A549 (cell line): ENCODE data around the gene OR52L1. TPM values are rescaled to one million over a fixed set of nuclear protein-coding genes. Genes with fewer than 3 reads are reported as not detected.

Source experiments
- ATAC-seq, 2 experiments: fragments of 200-7000 bp in 1 of 2; fragments of >200 bp in 1 of 2; cut with Nextera tagmentation in 1 of 2; cut with Tn5 transposase in 1 of 2; 3 replicates each; pipeline versions ENCODE4 v1.8.0 to v1.9.1; 2018 to 2020; ENCODE audit warnings: mild to moderate bottlenecking in 1 of 2, moderate library complexity in 1 of 2
- CTCF ChIA-PET: fragments of 300-600 bp; sonication (Branson Sonifier 250); formaldehyde crosslinking; extraction: SDS; loops from one replicate; lab custom pipeline; 2021; ENCODE audit warnings: antibody characterized with exemption, inconsistent platforms; lab: Yijun Ruan, JAX
- POLR2A ChIA-PET: fragments of 350-600 bp; formaldehyde crosslinking; extraction: SDS; loops from one replicate; lab custom pipeline; 2021; ENCODE audit warnings: antibody characterized with exemption, inconsistent platforms; lab: Yijun Ruan, JAX
- DNase-seq, 2 experiments: peaks; one replicate each; pipeline versions ENCODE4 v3.0.0 to v3.0.0-alpha.2; 2011 to 2016; ENCODE audit warnings: low read depth in 1 of 2, low spot score in 1 of 2
- FAIRE-seq: peaks from 2 replicates; lab custom pipeline; 2011; peaks lifted over from hg19 to GRCh38; lab: Jason Lieb, UNC
- H3K27ac ChIP-seq, 2 experiments: fragments of >200 bp; sonication (Bioruptor Twin); formaldehyde crosslinking; 3 replicates each; pipeline ENCODE4 v1.5.1; 2016 to 2017
- H3K4me1 ChIP-seq: fragments of >200 bp; sonication (Bioruptor Twin); formaldehyde crosslinking; 3 replicates; pipeline ENCODE4 v1.6.1; 2016
- H3K4me2 ChIP-seq: fragments of >200 bp; sonication (Bioruptor Twin); formaldehyde crosslinking; 3 replicates; pipeline ENCODE4 v1.6.1; 2016
- H3K4me3 ChIP-seq: fragments of >200 bp; sonication (Bioruptor Twin); formaldehyde crosslinking; 3 replicates; pipeline ENCODE4 v1.5.1; 2016
- H3K9me3 ChIP-seq: fragments of >200 bp; sonication (Bioruptor Twin); formaldehyde crosslinking; 3 replicates; pipeline ENCODE4 v1.6.1; 2016
- BHLHE40 ChIP-seq: IDR thresholded peaks from 2 replicates; pipeline ENCODE4 v1.6.1; 2012; ENCODE audit warnings: low read depth, low read length, inconsistent platforms
- CBX2 ChIP-seq: fragments of 200-600 bp; sonication (generic); IDR thresholded peaks from 2 replicates; pipeline ENCODE4 v1.6.1; 2016; ENCODE audit warnings: low read depth, mild to moderate bottlenecking, borderline replicate concordance
- CEBPB ChIP-seq, 2 experiments: fragments of >200 bp in 1 of 2; sonication (Bioruptor Twin) in 1 of 2; formaldehyde crosslinking in 1 of 2; IDR thresholded peaks; 2 replicates each; pipeline ENCODE4 v1.6.1; 2012 to 2016
- CHD4 ChIP-seq: fragments of 200-600 bp; sonication (generic); IDR thresholded peaks from 2 replicates; pipeline ENCODE4 v1.6.1; 2016; ENCODE audit warnings: antibody characterized with exemption, mild to moderate bottlenecking, borderline replicate concordance
- EHF ChIP-seq: fragments of 250-450 bp; sonication (Bioruptor Pico); IDR thresholded peaks from 2 replicates; pipeline ENCODE4 v1.5.0; 2020; ENCODE audit warnings: mild to moderate bottlenecking
- FOSL2 ChIP-seq, 2 experiments: fragments of 450-650 bp in 1 of 2; fragments of >200 bp in 1 of 2; sonication (Bioruptor Twin) in 1 of 2; formaldehyde crosslinking; IDR thresholded peaks; 2 replicates each; pipeline versions ENCODE4 v1.5.0 to v1.6.1; 2016 to 2020; ENCODE audit warnings: mild to moderate bottlenecking in 1 of 2, moderate library complexity in 1 of 2
- HOXB13 ChIP-seq: fragments of 250-450 bp; sonication (Bioruptor Pico); IDR thresholded peaks from 2 replicates; pipeline ENCODE4 v1.5.0; 2020; ENCODE audit warnings: low read depth, mild to moderate bottlenecking, moderate library complexity
- KDM5A ChIP-seq: fragments of 200-600 bp; sonication (generic); IDR thresholded peaks from 2 replicates; pipeline ENCODE4 v1.6.1; 2016; ENCODE audit warnings: antibody characterized with exemption, mild to moderate bottlenecking
- MYC ChIP-seq: IDR thresholded peaks from 2 replicates; pipeline ENCODE4 v1.6.1; 2012; ENCODE audit warnings: mild to moderate bottlenecking, inconsistent platforms, low read length, improper control_type of control experiment, borderline replicate concordance
- NFE2L2 ChIP-seq: fragments of 150-350 bp; conservative IDR thresholded peaks from 2 replicates; pipeline ENCODE4 v1.6.1; 2014; ENCODE audit warnings: low read length
- NPAS2 ChIP-seq: fragments of 250-450 bp; sonication (Bioruptor Pico); IDR thresholded peaks from 2 replicates; pipeline ENCODE4 v1.8.0; 2022; ENCODE audit warnings: mild to moderate bottlenecking, moderate library complexity, borderline replicate concordance
- NR3C1 ChIP-seq: fragments of >200 bp; sonication (Bioruptor Twin); formaldehyde crosslinking; IDR thresholded peaks from 3 replicates; pipeline ENCODE4 v1.6.1; 2017
- POLR2A ChIP-seq: IDR thresholded peaks from 2 replicates; pipeline ENCODE4 v1.6.1; 2012; ENCODE audit warnings: mild to moderate bottlenecking, low read length
- POLR2AphosphoS2 ChIP-seq: conservative IDR thresholded peaks from 2 replicates; pipeline ENCODE4 v1.6.1; 2012; ENCODE audit warnings: low read length, improper control_type of control experiment, inconsistent platforms
- RAD21 ChIP-seq, 2 experiments: fragments of >200 bp in 1 of 2; sonication (Bioruptor Twin) in 1 of 2; formaldehyde crosslinking in 1 of 2; IDR thresholded peaks in 1 of 2; conservative IDR thresholded peaks in 1 of 2; 2 replicates in 1 of 2; 3 replicates in 1 of 2; pipeline ENCODE4 v1.6.1; 2012 to 2018; ENCODE audit warnings: inconsistent platforms in 1 of 2
- RARB ChIP-seq: fragments of 250-450 bp; sonication (Bioruptor Pico); IDR thresholded peaks from 2 replicates; pipeline ENCODE4 v1.8.0; 2021; ENCODE audit warnings: mild to moderate bottlenecking, moderate library complexity
- SMC3 ChIP-seq: fragments of >200 bp; sonication (Bioruptor Twin); formaldehyde crosslinking; IDR thresholded peaks from 3 replicates; pipeline ENCODE4 v1.6.1; 2018; ENCODE audit warnings: inconsistent platforms
- SREBF2 ChIP-seq: fragments of 450-650 bp; IDR thresholded peaks from 2 replicates; pipeline ENCODE4 v1.6.1; 2014; ENCODE audit warnings: mild to moderate bottlenecking, moderate library complexity
- TP53 ChIP-seq: fragments of 250-450 bp; sonication (Bioruptor Pico); IDR thresholded peaks from 2 replicates; pipeline ENCODE4 v1.5.0; 2021; ENCODE audit warnings: mild to moderate bottlenecking, moderate library complexity
- ZC3H11A ChIP-seq: fragments of 450-650 bp; IDR thresholded peaks from 2 replicates; pipeline ENCODE4 v1.6.1; 2014; ENCODE audit warnings: antibody characterized with exemption, mild to moderate bottlenecking
- ZNF302 ChIP-seq: fragments of 250-450 bp; sonication (Bioruptor Pico); IDR thresholded peaks from 2 replicates; pipeline ENCODE4 v1.9.0; 2021; ENCODE audit warnings: inconsistent platforms, mild to moderate bottlenecking, moderate library complexity
- ZSCAN20 ChIP-seq: fragments of 250-450 bp; sonication (Bioruptor Pico); IDR thresholded peaks from 2 replicates; pipeline ENCODE4 v1.8.0; 2022; ENCODE audit warnings: mild to moderate bottlenecking, moderate library complexity
- WGBS: methylation state at CpG from one replicate; pipeline ENCODE4 v1.1.6; 2017; ENCODE audit errors: missing lambda C conversion rate; 5-methylcytosine and 5-hydroxymethylcytosine counted together
- polyA plus RNA-seq, 4 experiments: library from polyadenylated mRNA; depleted of rRNA in 3 of 4; stranded (reverse); fragments of >200 nt; fragmentation: RNase III in 1 of 4; extraction: RNeasy Plus Mini Kit Qiagen cat#74134 plus additional on column Dnase treatment in 1 of 4; gene quantifications; 2 replicates in 3 of 4; 3 replicates in 1 of 4; pipeline ENCODE4 v1.2.3, GENCODE V29; 2011 to 2017
- TF ChIP-seq, protein P1 (sequence below): fragments of >200 bp; sonication (Bioruptor Twin); formaldehyde crosslinking; IDR thresholded peaks from 3 replicates; pipeline ENCODE4 v1.5.1; 2016

Gene OR52L1
- polyA plus RNA-seq, 2 of the 4 experiments (the other 2 are of a cell fraction): not detected

- WGBS: 35% methylated on average over 14 of the region's 14 CpGs
- POLR2A ChIA-PET: no interaction called here
- Histone ChIP-seq H3K4me1 (no peaks in the 10 kb centered on the region), H3K9me3 (no peaks in the 10 kb centered on the region)
- TF ChIP-seq CHD4 (no peak), CBX2 (no peak), KDM5A (no peak), POLR2A (no peak), ZC3H11A (no peak)
- TF ChIP-seq, all 56 proteins: peak for 0
- Histone ChIP-seq H3K4me2 (no peak overlapping the region), H3K27ac (no peak overlapping the region), H3K4me3 (no peak overlapping the region)
- CTCF ChIA-PET: interaction anchor here (1.2 to 2.0 kb wide), 3 partner anchors 8 to 368 kb away, joined by 4 to 11 read pairs (median 4); partner anchors contain the start of gene OR52L1
- DNase-seq: no peak
- FAIRE-seq: no peak
- no peak for ATAC-seq
Observed at GRCh38 chr11:5994791-5995190, 8.0 kb upstream of the OR52L1 start.

DNA sequence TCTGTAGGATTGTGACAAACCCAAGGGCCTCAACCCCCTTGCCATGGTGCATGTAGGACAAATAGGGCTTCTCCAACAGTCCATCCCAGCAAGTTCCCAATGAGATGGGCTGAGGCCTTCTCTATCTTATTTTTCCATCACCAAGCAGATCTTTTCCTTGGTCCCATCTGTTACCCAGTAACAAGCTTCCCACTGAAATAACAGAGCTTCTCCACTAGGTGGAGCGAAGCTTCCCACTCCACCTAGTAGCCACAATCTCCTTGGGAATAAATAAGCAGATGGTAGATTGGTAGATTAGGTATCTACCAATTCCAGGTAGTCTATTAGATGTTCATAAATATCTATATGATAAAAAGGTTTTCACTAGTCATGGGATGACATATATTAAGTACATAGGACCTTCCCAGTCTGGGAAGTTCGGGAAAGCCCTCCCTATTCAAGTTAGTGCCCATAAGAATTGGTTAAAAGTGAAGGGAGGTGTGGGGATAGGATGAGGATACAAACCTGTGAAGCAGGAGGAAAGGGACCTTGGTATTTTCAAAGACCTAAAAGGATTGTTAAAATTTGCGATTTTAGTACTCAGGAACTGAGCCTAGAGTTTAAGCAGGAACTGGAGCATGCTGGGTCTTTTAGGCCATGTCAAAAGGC is 5.9 kb upstream of the OR52L1 start:
- CTCF ChIA-PET: interaction anchor here (0.6 to 4.8 kb wide), 6 partner anchors 37 to 521 kb away, joined by 3 to 19 read pairs (median 4); partner anchors contain the start of gene CAVIN3
- Histone ChIP-seq H3K27ac (no peak overlapping the region), H3K4me3 (no peak overlapping the region), H3K9me3 (no peaks in the 10 kb centered on the region), H3K4me1 (no peaks in the 10 kb centered on the region), H3K4me2 (no peak overlapping the region)
- POLR2A ChIA-PET: no interaction called here
- under 1% methylated on average over 3 of the region's 3 CpGs for WGBS
- FAIRE-seq (no peak), ATAC-seq (peak in 1 of 2 experiments; percentile 83; a peak in 4 of 6 replicates), DNase-seq (peak; percentile 37 to 43)
- TF ChIP-seq RARB (CRISPR knock-in tag): no peak
- TF ChIP-seq ZNF302: no peak
- no peak for TF ChIP-seq NFE2L2
- TF ChIP-seq FOSL2 (IDR thresholded peaks at IDR 0.05): no peak
- no peak for TF ChIP-seq FOSL2 (CRISPR knock-in tag; IDR thresholded peaks at IDR 0.05)
- no peak for TF ChIP-seq NR3C1
- TF ChIP-seq SMC3: peak; percentile 24; the same call in 1 of the 3 replicates
- TF ChIP-seq RAD21 (conservative IDR thresholded peaks at IDR 0.05 in 1 of 2, IDR thresholded peaks at IDR 0.05 in 1 of 2): peak in 1 of 2 experiments; percentile 19; a peak in 1 of 5 replicates
- no peak for TF ChIP-seq POLR2A
- TF ChIP-seq CEBPB (IDR thresholded peaks at IDR 0.05): no peak
- TF ChIP-seq, protein P1, sequence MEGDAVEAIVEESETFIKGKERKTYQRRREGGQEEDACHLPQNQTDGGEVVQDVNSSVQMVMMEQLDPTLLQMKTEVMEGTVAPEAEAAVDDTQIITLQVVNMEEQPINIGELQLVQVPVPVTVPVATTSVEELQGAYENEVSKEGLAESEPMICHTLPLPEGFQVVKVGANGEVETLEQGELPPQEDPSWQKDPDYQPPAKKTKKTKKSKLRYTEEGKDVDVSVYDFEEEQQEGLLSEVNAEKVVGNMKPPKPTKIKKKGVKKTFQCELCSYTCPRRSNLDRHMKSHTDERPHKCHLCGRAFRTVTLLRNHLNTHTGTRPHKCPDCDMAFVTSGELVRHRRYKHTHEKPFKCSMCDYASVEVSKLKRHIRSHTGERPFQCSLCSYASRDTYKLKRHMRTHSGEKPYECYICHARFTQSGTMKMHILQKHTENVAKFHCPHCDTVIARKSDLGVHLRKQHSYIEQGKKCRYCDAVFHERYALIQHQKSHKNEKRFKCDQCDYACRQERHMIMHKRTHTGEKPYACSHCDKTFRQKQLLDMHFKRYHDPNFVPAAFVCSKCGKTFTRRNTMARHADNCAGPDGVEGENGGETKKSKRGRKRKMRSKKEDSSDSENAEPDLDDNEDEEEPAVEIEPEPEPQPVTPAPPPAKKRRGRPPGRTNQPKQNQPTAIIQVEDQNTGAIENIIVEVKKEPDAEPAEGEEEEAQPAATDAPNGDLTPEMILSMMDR: peak; percentile 37; the same call in 2 of the 3 replicates
- TF ChIP-seq, all 56 proteins: peak for 3

GRCh38 chr11:5992150-5992549 is 5.4 kb upstream of the OR52L1 start:
- ChIA-PET CTCF (interaction anchor here (0.6 to 4.8 kb wide), 7 partner anchors 13 to 522 kb away, joined by 3 to 19 read pairs (median 4); partner anchors contain the start of gene CAVIN3), POLR2A (no interaction called here)
- Histone ChIP-seq H3K9me3 (no peaks in the 10 kb centered on the region), H3K4me3 (no peak overlapping the region), H3K27ac (no peak overlapping the region), H3K4me1 (no peaks in the 10 kb centered on the region), H3K4me2 (no peak overlapping the region)
- no peak for DNase-seq
- TF ChIP-seq CEBPB (IDR thresholded peaks at IDR 0.05) (no peak), NFE2L2 (no peak), MYC (no peak), TP53 (CRISPR knock-in tag) (no peak), EHF (CRISPR knock-in tag) (no peak)
- ATAC-seq: no peak
- no peak for FAIRE-seq
- 0% methylated on average over 3 of the region's 3 CpGs for WGBS

- 12% methylated on average over 4 of the region's 4 CpGs for WGBS
- CTCF ChIA-PET: interaction anchor here (4.8 kb wide), 1 partner anchor 373 kb away, joined by 19 read pairs; no protein-coding TSS in a partner anchor
- POLR2A ChIA-PET: no interaction called here
Observed at GRCh38 chr11:5989203-5989602, 2.4 kb upstream of the OR52L1 start.

More at GRCh38 chr11:5989203-5989602, 2.4 kb upstream of the OR52L1 start:
- no peak for TF ChIP-seq NPAS2
- TF ChIP-seq CEBPB (IDR thresholded peaks at IDR 0.05): no peak
- no peak for TF ChIP-seq POLR2AphosphoS2
- no peak for TF ChIP-seq ZSCAN20 (CRISPR knock-in tag)
- no peak for TF ChIP-seq HOXB13 (CRISPR knock-in tag)
- TF ChIP-seq SREBF2: no peak
- no peak for TF ChIP-seq CBX2
- no peak for TF ChIP-seq NFE2L2
- TF ChIP-seq BHLHE40: no peak
- no peak for TF ChIP-seq KDM5A
- TF ChIP-seq, all 56 proteins: peak for 0
- no peaks in the 10 kb centered on the region for H3K9me3 ChIP-seq
- ATAC-seq: no peak
- FAIRE-seq: no peak
- H3K27ac ChIP-seq: no peak overlapping the region
- no peak for DNase-seq
- H3K4me1 ChIP-seq: no peaks in the 10 kb centered on the region
- no peak overlapping the region for H3K4me3 ChIP-seq
- H3K4me2 ChIP-seq: no peak overlapping the region
